BLaER1 (cell line): ENCODE results near the gene RTN3.

Experiments
- H3K27ac ChIP-seq: shearing (Covaris generic); formaldehyde crosslinking; 2 replicates; pipeline ENCODE4 v1.8.1; 2022
- H3K27me3 ChIP-seq: shearing (Covaris generic); formaldehyde crosslinking; 2 replicates; pipeline ENCODE4 v1.8.1; 2022
- H3K36me3 ChIP-seq: shearing (Covaris generic); formaldehyde crosslinking; 2 replicates; pipeline ENCODE4 v1.8.1; 2022
- H3K4me1 ChIP-seq: shearing (Covaris generic); formaldehyde crosslinking; 2 replicates; pipeline ENCODE4 v1.8.1; 2022
- H3K4me2 ChIP-seq: shearing (Covaris generic); formaldehyde crosslinking; 2 replicates; pipeline ENCODE4 v1.8.1; 2022
- H3K4me3 ChIP-seq: shearing (Covaris generic); formaldehyde crosslinking; 2 replicates; pipeline ENCODE4 v1.8.1; 2022
- H3K9ac ChIP-seq: shearing (Covaris generic); formaldehyde crosslinking; 2 replicates; pipeline ENCODE4 v1.8.1; 2022
- H3K9me3 ChIP-seq: shearing (Covaris generic); formaldehyde crosslinking; 2 replicates; pipeline ENCODE4 v1.8.1; 2022
- H4K20me1 ChIP-seq: shearing (Covaris generic); formaldehyde crosslinking; 2 replicates; pipeline ENCODE4 v1.8.1; 2022
- Cebpa-rat ChIP-seq: shearing (Covaris generic); IDR thresholded peaks from 2 replicates; pipeline ENCODE4 v1.8.1; 2022

The RTN3 gene

DNA sequence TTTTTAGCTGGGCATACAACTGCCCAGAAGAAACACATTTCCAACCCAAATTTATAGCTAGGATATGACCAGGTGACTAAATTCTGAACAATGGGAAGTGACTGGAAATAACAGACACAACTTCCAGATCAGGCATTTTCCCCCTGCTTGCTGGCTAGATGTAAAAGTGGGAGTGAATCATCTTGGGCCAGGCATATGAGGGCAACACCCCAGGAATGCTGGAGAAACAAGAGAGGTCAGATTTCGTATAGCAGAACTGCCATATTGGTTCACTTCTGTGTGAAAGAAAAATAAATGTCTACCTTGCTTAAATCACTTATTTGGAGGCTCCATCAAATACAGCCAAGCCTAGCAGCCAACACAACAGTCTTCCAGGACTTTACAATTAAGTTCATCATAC is 17.5 kb upstream of the RTN3 start:
- Histone ChIP-seq H3K9me3 (no peaks in the 10 kb centered on the region), H3K4me1 (peaks cover 33% of the 10 kb centered on the region), H3K36me3 (peaks cover 44% of the 10 kb centered on the region), H3K27me3 (no peaks in the 10 kb centered on the region), H3K27ac (no peak overlapping the region), H3K9ac (no peak overlapping the region), H3K4me2 (no peak overlapping the region), H3K4me3 (no peak overlapping the region), H4K20me1 (peaks cover 100% of the 10 kb centered on the region)
- TF ChIP-seq Cebpa-rat = no peak

DNA sequence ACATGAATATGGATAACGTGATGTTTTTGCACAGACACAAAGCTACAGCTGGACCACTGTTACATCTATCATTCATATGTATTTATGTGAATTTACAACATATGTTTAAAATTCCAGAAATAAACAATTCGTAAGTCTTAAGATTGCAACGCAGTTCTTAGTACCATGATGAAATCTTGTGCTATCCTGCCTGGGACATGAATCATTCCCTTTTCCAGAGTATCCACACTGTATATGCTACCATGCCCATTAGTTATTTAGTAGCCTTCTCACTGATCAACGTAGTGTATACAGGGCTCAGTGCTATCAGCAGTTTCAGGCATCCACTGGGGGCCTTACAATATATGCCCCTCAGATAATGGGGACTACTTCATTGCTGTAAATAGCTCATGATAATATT is 14.4 kb upstream of the RTN3 start:
- Histone ChIP-seq H3K36me3 (peaks cover 35% of the 10 kb centered on the region), H3K4me2 (no peak overlapping the region), H3K27ac (no peak overlapping the region), H4K20me1 (peaks cover 87% of the 10 kb centered on the region), H3K4me3 (no peak overlapping the region), H3K9ac (no peak overlapping the region), H3K9me3 (no peaks in the 10 kb centered on the region), H3K4me1 (peaks cover 37% of the 10 kb centered on the region), H3K27me3 (no peaks in the 10 kb centered on the region)
- no peak for TF ChIP-seq Cebpa-rat

DNA sequence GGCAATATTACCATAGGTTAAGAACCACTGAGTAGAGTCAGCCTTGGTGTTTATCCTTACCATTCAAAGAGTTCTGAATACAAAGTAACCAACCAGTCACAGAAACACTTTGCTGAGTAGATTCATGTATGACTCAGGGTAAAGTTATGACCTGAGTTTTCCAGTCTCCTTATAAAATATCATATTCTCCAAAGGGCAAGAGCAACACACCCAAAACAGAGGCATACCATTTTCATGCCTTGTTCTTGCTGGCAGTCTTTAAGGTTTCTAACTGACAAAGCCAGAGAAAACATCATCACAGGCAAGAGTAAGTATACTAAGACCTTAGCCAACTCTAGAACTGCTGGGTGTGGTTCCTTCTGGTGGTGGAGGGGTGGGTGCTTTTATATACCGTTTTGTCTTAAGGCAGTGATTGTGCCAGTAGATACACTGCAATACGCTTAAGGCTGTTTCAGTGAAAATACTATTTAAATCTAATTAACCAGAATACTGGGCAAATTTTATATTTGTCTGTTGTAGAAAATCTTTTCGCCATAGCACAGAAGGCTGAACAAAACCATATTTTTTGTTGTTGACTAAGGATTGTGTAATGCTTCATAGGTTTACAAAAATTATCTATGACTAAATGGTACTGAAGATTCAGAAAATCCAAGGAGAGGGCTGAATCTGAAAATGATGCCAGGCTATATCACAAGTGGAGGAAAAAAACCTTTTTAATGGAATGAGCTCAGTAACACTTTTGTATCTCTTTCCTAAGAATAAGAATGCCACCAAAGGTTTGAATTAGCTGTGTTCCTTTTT is 13.1 kb upstream of the RTN3 start:
- Histone ChIP-seq H3K4me3 (no peak overlapping the region), H3K4me1 (peaks cover 40% of the 10 kb centered on the region), H3K27me3 (no peaks in the 10 kb centered on the region), H4K20me1 (peaks cover 74% of the 10 kb centered on the region), H3K9ac (no peak overlapping the region), H3K36me3 (peaks cover 30% of the 10 kb centered on the region), H3K9me3 (no peaks in the 10 kb centered on the region), H3K4me2 (peak overlapping the region; percentile 87; the same call in 1 of the 2 replicates), H3K27ac (no peak overlapping the region)
- TF ChIP-seq Cebpa-rat = no peak

DNA sequence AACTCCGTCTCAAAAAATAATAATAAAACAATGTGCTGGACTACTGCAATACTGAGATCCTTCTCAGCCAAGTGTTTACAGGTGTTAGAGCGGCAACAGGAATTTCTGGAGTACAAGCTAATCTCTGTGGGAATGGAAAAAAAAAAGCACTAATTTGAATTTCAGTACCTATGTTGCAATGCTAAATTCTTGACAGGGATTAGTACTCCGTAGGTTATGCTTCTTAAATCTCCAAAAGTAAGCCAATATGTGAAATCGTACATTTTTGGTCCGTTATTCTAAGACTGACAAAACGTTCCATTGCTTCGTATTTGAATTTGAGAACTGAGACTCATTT is 11.2 kb upstream of the RTN3 start:
- Histone ChIP-seq H3K4me3 (peak overlapping the region; percentile 85), H3K36me3 (peaks cover 30% of the 10 kb centered on the region), H4K20me1 (peaks cover 55% of the 10 kb centered on the region), H3K9ac (peak overlapping the region; percentile 95), H3K4me1 (peaks cover 40% of the 10 kb centered on the region), H3K4me2 (peak overlapping the region; percentile 87), H3K27me3 (no peaks in the 10 kb centered on the region), H3K9me3 (no peaks in the 10 kb centered on the region), H3K27ac (peak overlapping the region; percentile 93)
- no peak for TF ChIP-seq Cebpa-rat

DNA sequence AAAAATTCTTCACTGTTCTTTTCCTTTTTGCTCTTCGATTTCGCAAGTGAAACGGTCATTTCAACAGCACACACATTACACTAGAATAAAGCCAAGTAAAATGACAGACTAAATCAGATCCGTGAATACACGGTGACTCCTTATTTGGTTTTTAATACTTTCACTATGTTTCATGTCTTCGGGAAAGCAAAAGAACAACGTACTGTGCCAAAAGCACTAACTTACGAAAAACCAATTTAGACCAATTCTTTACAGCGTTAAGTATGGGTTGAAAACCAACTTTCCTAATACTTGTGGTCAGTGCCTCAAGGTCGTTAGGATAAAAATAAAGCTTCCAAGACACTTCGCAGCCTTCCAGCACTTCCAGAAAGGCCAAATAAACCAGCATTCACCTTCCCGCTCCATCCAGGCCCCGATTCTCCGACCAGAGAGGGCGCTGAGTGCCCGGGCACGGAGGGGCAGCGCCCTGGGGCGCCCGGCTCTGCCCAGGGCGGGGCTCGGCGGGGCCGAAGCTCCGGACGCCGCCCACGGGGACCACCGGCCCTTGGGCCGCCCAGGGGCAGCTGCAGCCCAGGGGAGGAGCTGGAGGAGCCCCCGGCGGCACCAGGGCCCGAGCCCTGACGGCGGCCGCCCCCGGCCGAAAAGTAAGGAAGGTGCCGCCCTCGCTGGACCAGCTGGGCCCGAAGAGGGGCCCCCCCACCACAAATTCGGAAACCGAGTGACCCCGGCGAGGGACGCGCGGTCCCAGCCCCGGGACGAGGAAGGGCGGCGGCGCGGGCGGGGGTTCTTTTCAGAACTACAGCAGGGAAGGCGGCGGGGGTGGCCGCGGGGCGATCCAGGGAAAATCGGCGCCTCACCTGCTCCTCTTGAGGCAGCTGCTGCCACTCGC is 10.6 kb upstream of the RTN3 start:
- peaks cover 40% of the 10 kb centered on the region for H3K4me1 ChIP-seq
- H4K20me1 ChIP-seq = peaks cover 49% of the 10 kb centered on the region
- peaks cover 25% of the 10 kb centered on the region for H3K36me3 ChIP-seq
- H3K27ac ChIP-seq = peak overlapping the region; percentile 93
- peak; percentile 15; the same call in 1 of the 2 replicates for TF ChIP-seq Cebpa-rat
- peak overlapping the region; percentile 85 for H3K4me3 ChIP-seq
- H3K4me2 ChIP-seq = peak overlapping the region; percentile 87
- H3K9me3 ChIP-seq = no peaks in the 10 kb centered on the region
- H3K9ac ChIP-seq = peak overlapping the region; percentile 95
- H3K27me3 ChIP-seq = no peaks in the 10 kb centered on the region

DNA sequence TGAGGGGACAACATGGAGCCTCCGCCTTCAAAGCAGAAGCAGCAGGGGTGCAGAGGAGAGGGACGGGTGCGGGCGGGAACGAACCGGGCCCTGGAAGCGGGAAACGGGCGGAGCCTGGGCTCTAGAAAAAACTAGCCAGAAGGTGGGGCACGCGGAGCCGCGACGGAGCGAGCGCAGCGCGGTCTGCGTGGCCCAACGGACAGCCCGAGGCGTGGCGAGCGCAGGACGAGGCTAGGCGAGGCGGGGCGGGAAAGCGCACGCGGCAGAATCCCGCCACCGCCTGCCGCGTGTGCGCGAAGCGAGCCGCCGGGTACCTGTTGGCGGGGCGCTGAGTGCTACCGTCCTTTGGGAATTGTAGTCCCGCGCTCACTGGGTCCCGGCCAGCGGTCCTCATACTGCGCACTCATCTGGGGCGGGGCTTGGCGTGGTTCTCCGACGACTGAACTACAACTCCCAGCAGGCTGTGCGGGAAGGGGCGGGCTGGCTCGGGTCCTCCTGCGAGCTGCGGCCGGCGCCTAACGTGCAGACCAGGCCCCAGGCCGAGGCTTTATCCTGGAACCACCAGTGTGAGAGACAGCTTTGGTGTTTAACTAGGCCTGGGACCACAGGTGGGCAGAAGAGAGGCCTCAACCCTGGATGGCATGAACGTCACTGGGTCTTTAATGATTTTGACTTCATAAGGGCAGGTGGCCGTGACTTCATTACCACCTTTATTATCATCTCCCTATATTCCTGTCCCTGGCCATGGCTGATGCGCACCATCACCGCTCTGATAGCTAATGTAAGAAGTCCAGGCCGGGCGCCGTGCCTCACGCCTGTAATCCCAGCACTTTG is 9.8 kb upstream of the RTN3 start, which contains the start of gene ATL3:
ATL3 (minus strand) TSS at position 55 of the 834 bp plus-strand sequence; CDS start at position 14, 41 bp downstream.
- H3K27ac ChIP-seq = peak within 1 kb of the TSS; percentile 93
- H3K4me2 ChIP-seq = peak within 1 kb of the TSS; percentile 87
- peak within 1 kb of the TSS; percentile 95 for H3K9ac ChIP-seq
- TF ChIP-seq Cebpa-rat = no peak
- H4K20me1 ChIP-seq = peaks cover 40% of the 10 kb centered on the region
- no peaks in the 10 kb centered on the region for H3K27me3 ChIP-seq
- H3K9me3 ChIP-seq = no peaks in the 10 kb centered on the region
- H3K4me3 ChIP-seq = peak within 1 kb of the TSS; percentile 85
- peaks cover 16% of the 10 kb centered on the region for H3K36me3 ChIP-seq
- H3K4me1 ChIP-seq = peaks cover 40% of the 10 kb centered on the region

DNA sequence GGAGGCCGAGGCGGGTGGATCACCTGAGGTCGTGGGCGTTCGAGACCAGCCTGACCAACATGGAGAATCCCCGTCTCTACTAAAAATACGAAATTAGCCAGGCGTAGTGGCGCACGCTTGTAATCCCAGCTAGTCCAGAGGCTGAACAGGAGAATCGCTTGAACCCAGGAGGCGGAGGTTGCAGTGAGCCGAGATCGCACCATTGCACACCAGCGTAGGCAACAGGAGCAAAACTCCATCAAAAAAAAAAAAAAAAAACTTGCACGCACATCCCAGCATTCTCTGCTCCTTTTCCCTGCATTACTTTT is 9.2 kb upstream of the RTN3 start:
- H3K4me3 ChIP-seq = peak overlapping the region; percentile 85; the same call in 1 of the 2 replicates
- H3K4me2 ChIP-seq = peak overlapping the region; percentile 87

DNA sequence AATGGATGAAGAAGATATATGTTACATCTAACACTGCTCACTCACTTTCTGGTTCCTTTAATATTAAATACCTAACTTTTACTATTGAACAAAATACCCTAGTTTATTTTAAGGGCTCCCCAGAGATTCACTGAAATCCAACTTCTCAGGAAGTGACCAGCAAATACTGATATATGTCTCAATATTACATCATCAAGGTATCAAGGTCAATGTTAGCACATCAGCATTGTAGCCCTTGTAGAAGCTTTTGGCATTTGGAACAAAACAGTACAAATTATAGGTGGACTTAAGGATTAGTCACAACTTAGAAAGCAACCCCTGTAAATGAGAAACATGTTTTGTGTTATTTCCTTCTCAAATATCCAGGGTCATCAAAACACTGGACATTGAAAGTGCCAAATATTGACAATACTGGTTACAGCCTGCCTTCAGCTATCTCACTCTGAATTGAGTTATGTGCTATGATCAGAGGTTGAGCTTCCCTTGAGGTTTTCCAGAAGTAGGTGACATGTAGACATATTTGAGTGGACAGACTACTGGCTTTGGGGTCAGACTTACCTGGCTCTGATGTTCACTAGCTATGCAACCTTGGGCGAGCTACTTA is 8.3 kb upstream of the RTN3 start:
- H3K36me3 ChIP-seq = peaks cover 2% of the 10 kb centered on the region; the same call in 1 of the 2 replicates
- no peak for TF ChIP-seq Cebpa-rat
- H3K27me3 ChIP-seq = no peaks in the 10 kb centered on the region
- no peak overlapping the region for H3K27ac ChIP-seq
- no peak overlapping the region for H3K4me2 ChIP-seq
- H3K9ac ChIP-seq = no peak overlapping the region
- peaks cover 25% of the 10 kb centered on the region for H3K4me1 ChIP-seq
- peaks cover 25% of the 10 kb centered on the region for H4K20me1 ChIP-seq
- H3K4me3 ChIP-seq = no peak overlapping the region
- no peaks in the 10 kb centered on the region for H3K9me3 ChIP-seq

More for the DNA sequence above, 9.2 kb upstream of the RTN3 start:
- Histone ChIP-seq H3K36me3 (peaks cover 11% of the 10 kb centered on the region), H4K20me1 (peaks cover 34% of the 10 kb centered on the region), H3K27ac (peak overlapping the region; percentile 93), H3K4me1 (peaks cover 35% of the 10 kb centered on the region), H3K9ac (peak overlapping the region; percentile 95; the same call in 1 of the 2 replicates), H3K9me3 (no peaks in the 10 kb centered on the region), H3K27me3 (no peaks in the 10 kb centered on the region)
- TF ChIP-seq Cebpa-rat = no peak

DNA sequence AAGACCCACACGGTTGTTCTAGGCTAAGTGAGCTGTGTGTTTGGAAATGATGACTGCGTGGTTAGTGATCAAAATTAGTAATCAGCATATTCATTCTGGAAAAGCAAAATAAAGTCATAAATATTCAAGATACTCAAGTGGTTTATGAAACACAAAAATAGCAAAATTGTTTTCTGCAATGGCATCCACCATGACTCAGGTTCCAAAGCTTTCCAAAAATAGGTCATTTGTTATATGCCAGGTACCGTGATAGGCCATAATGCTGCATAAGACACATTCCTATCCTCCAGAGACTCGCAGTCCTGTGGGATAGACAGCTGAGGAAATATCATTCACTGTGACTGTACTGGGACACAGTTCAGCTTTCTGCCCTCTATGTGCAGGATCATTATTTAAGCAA is 7.7 kb upstream of the RTN3 start:
- Histone ChIP-seq H3K27ac (no peak overlapping the region), H3K4me1 (peaks cover 23% of the 10 kb centered on the region), H3K9ac (no peak overlapping the region), H3K4me3 (no peak overlapping the region), H3K9me3 (no peaks in the 10 kb centered on the region), H3K36me3 (no peaks in the 10 kb centered on the region), H3K27me3 (no peaks in the 10 kb centered on the region), H4K20me1 (peaks cover 20% of the 10 kb centered on the region), H3K4me2 (no peak overlapping the region)
- no peak for TF ChIP-seq Cebpa-rat
